NCI-H345 treated with DMSO at 0.1 percent for 48 hours (cell line): ENCODE measurements around the gene SIAH3.
"Not testable (repeated sequence)": the region's sequence is repeated elsewhere in the genome, so short reads cannot be mapped to it uniquely, and the experiment has no call there.

Experiments used
- DNase-seq: peaks from one replicate; lab custom pipeline; 2025; ENCODE audit not compliant: unreplicated experiment; lab: John Stamatoyannopoulos, UW

The SIAH3 gene

DNA sequence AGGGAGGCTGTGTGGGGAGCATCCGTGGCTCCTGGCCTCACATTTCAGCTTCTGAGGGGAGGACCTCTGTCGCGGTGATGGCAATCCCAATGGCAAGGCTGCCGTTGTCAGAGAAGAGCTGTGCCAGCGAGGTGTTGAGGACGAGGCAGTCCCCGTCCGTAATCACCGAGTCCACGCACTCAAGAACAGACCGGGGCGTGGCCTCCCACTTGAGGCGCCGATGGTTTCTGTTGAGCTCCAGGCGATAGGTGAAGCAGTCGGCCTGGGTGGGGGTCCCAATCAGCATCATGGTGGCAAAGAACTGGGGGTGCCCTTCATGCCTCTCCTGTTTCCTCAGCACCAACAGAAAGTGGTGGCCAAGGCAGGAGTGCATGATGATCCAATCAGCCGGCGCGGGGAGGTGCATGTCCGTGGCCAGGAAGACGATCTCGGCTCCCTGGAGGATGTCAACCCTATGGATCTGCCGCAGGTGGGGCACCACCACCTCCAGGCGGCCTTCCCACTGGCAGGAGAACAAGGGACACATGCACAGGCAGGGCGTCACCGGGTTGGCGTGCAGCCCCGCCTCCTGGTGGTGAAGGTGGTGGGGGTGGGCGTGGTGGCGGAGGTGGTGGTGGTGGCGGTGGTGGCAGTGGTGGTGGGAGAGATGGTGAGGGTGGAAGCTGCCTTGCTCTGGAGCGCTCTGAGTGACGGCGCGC lies 68.1 kb downstream of the SIAH3 start:
- DNase-seq = no peak

DNA sequence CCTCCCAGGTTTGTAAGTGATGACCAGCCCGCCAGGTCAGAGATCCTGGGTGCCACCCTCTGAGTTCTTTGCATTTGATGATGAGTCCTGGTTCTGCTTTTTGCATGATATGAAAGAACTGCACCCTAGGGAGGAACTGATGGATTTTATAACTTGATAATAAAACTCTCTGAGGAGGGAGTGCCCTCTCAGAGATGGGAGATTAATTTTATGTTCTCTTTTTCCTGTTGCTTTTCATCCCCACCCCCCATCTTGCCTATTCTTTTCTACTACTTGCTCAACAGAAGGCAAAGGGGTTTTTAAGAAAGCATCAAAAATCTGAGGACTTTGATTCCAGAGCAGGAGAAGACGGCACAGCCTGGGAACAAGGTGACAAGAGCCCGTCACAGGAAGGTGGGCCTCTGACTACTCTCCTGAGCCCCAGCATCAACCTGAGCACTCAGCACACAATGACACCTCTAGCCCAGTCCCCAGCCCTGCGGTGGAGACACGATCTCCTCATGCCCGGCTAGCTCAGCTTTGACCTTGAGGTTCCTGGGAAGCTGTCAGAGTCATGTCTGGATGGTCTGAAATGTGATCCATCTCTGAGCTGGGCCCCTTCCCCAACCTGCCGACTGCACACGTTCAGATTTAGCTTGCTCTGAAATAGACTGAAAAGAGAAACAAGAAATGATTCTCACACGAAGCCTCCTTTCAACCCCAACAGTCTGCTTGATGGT lies 69.1 kb downstream of the SIAH3 start:
- no peak for DNase-seq

DNA sequence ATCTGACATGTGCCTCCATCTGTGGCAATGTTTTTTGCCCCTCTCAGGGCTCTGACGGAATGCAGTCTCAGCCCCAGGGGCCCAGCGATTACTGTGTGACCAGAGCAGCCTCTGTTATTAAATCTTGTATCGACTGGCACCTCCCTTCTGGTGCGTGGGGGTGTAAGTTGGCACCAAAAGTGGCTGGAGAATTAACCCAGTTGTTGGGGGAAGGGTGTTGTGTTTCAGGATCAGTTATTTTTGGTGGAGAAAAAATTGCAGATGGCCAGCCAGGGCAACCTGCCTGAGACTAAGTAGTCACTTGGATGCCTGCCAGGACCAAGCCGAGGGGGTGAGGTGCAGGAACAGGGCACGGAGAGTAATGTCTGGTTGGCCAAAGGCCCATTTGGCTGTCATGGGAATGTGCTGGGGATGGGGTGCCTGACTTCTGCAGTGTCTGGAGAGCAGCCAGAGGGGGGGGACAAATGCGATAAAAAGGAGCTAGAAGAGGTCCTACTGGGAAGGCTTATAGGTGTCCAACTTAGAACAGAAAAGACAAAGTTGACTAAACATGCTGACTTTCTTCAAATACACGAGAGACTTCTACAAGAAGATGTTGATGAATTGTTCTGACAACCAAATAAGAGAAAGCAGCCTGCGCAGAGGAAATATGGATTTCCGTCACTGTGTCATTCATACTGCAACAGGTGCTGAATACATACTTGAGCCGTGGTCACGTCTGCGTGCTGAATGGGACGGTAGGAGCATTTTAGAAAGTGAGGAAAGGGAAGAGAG lies 69.8 kb downstream of the SIAH3 start:
- DNase-seq = peak; percentile 60

DNA sequence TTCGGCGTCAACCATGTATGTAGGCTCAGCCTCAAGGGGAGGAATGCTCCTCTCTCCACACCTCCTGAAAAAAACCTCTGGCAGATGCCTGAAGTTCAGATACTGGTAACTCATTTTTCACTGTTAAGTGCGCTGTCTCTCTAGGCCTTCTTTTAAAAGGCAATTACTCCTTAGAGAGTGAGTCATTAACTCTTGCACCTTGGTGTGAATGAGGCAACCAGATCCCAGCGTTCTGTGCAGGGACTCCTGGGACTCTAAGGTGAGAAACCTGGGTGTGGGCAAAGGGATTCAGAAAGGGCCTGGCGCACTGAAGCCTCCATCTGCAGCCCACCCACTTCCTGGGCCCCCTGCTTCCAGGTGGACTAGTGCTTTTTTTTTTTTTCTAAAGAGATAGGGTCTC lies 71.7 kb downstream of the SIAH3 start:
- DNase-seq = no peak

DNA sequence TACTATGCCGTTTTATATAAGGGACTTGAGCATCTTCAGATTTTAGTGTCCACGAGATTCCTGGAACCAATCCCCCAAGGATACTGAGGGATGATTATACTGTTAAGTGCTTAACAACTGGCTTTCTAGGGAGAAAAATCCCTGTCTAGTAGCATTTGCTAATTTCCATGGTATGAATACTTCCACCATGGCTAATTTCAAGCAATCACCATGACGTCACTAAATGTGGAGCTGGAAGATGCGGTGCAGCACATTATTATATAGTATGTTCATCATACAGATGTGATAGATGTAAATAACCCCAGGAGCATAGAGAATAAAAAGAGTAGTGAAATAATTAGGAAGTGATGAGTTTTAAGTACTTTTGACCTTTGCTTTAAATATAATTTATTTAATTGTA lies 72.7 kb downstream of the SIAH3 start:
- DNase-seq = no peak

DNA sequence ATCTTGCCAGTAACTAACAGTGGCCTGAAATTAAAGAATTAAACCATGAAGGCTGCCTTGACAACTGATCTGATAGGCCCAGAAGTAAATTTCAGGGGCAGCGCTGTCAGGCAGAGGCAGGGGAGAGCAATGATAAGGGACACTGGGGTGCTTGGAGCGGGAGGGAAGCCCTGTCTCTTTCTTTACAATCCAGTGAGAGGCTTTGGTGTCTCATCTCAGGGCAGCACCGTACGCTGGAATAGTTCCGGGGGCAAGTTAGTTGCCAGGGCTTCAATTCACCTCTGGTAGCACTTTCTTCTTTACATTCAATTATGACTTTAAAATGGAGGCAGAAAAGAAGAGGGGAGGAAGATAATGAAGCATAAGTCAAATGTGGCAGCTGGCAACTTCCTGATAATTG lies 74.8 kb downstream of the SIAH3 start:
- DNase-seq = no peak

DNA sequence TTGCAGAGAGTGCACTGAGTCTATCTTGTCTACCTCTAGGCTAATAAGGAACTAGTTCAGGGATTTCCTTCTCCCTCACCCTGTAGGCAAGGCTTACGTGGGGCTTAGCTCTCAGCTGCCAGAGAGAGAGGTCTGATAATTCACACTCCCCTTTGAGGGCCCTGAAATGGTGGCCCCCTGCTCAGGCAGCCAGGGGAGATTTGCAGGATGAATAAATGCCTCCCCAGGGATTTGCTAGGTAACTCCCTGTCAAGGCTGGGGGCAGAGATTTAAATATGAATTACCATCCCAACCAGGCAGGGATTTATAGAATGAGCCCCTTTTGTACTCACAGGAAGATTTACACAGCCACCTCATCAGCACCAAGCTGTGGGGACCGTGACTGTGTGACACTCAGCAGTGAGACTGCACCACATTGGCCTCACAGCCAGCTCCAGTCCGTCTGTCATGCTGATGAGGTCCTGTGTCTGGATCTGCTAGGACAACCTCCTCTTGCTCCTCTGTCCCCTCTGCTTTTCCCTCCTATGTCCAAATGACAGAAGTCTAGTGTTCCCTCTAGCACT lies 76.1 kb downstream of the SIAH3 start:
- no peak for DNase-seq

DNA sequence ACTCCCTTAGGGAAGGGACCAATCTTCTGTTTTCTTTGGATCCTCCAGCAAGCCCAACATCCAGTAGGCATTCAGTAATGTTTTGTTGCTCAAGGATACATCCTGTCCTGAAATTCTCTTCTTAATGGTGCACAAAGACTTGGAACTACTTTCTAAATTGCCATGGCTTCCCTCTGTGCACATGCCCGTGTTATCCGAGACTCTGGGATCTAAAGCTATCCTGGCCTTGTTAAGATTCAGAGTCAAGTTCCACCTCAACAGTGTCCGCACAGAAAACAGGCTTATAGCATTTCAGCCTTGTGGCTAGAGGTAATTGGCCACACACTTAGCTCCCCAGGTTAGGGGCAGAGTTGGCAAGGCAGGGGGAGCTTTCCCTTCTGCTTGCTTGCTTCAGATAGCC lies 77.6 kb downstream of the SIAH3 start:
- no peak for DNase-seq

DNA sequence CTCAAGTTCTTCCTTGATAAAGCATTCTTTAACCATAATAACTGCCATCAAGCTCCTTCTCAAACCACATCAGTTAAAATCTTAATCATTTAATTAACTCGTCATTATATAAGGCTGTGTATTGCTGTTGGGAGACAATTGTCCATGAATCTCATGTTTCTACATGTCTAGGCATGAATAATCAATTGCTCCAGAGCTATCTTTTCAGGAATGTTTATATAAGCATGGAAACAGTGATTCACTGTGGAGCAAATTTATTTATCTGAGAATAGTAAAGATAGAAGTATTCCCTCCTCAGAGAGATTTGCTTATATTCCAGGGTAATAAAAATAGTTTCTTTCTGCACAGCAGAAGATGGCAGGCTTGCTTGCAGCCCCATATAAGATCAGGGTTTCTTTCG lies 78.3 kb downstream of the SIAH3 start:
- DNase-seq = no peak

DNA sequence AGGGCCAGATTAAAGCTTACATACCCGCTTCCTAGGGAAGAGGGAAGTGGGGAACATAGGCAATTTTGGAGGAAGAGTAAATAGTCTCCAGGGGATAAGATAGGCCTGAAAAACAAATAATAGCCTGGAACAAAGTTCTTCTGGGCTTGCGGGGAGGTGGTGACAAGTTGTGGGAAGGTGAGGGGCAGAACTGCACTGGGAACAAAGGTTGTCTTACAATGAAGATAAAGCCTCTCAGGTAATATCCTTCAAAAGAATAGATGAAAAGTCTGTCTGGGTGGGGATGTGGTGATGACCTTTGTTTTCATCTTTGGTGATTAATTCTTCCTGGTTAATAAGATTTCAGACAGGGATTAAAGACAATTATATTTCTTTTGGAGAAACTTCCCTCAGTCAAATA lies 80.7 kb downstream of the SIAH3 start:
- DNase-seq = no peak

DNA sequence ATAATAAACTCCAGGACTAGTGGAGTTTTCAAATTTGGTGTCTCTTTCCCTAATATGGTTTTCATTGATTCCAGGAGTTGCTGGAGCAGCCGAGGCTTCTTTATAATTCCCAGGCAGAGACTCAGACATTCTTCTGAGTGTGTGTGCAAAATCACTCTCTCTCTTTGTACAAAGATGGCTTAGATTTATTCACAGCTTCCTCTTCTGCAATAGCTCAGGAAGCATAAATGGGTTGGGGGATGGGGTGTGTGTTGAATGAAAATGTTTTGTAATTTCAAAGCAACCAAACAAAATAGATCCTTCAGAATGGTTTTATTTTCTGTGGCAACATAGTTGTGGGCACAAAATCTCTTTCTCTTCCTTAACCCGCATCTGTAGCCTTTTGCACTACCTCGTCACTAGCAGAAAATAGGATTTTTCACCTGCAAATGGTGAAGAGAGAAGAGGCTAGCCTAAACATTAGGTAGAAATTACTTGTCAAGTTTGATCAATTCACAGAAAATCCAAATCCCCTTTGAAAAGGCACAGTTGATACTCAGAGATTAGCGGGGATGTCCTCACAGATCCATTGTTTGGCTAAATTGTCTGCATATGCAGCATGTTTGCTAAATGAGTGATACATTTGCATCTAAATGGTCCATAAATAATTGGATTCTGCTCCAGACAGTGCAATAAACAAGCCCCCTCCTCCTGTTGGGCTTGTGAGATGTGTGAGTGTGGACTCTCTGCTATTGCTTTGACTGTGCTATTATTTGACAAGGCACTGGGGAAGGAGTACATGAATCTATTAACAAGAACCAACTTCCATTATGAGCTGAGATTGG lies 82.7 kb downstream of the SIAH3 start:
- DNase-seq = no peak

DNA sequence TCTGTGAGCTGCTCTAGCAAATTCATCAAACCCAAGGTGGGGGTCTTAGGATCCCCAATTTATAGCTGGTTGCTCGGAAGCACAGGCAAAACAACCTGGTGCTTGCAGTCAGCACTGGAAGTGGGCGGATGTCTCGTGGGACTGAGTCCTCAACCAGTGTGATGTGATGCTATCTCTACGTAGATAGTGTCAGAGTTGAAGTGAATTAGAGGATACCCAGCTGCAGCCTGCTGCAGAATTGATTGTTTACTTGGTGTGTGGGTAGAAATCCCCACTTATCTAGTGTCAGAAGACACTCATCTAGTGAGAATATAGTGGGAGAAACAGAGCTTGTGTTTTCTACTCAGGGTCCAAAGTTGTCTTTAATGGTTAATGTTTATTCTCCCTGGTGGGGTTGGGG lies 86.1 kb downstream of the SIAH3 start:
- no peak for DNase-seq

DNA sequence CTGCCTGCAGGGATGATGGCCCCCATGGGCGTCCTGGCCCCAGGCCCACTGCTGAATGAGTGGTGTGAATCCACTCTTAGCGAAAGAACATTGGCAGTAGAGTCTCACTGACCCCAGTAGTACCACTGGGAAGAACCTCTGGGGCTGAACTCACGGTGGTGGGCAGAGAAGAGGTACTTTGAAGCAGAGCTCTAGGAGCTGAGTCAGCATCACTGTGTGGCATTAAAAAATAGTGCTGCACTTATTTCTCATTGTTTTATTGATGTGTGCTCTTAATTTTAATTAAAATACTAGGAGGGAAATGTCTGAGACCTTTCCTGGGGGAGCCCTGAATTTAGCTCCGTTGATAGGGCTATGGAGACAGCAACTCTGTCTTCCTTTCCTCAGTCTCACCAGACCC lies 88.1 kb downstream of the SIAH3 start:
- no peak for DNase-seq

DNA sequence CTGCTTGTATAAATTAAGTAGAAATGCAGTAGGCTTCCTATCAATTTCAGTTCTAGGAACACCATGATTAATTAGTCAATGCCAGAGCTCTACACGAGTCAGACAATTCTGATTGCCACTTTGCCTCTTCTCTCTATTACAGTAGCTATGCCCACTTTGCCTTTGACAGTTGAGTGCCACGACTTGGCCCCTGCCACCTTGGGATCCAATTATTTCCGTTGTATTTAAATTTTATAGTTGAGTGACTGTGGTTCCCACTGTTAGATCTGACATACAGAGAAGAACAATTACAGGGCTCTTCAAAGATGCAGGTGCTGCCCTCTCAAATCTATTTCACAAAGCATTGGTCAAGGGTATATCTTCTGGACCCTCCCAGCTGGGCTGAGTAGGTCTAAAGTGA lies 94.0 kb downstream of the SIAH3 start:
- not testable (repeated sequence) for DNase-seq

DNA sequence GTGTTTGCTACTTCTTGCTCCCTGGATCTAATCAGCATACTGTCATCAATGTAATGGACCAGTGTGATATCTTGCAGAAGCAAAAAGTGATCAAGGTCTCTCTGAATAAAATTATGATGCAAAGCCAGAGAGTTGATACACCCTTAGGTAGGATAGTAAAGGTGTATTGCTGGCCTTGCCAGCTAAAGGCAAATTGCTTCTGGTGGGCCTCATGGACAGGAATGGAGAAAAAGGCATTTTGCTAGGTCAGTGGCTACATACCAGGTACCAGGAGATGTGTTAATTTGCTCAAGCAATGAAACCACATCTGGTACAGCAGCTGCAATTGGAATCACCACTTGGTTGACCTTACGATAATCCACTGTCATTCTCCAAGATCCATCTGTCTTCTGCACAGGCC lies 95.1 kb downstream of the SIAH3 start:
- not testable (repeated sequence) for DNase-seq

DNA sequence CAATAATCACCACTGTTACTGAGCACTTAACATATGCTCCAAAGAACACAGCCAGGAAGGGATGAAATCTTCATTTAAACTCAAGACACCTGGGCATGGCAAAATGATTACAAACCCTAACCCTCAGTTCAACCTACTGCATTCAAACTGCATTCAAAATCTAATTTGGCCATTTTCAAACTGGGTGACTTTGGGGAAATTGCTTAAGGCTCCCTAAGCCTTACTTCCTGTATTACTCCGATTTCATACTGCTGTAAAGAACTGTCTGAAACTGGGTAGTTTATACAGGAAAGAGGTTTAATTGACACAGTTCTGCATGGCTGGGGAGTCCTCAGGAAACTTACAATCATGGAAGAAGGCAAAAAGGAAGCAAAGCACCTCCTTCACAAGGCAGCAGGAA lies 99.0 kb downstream of the SIAH3 start:
- no peak for DNase-seq

DNA sequence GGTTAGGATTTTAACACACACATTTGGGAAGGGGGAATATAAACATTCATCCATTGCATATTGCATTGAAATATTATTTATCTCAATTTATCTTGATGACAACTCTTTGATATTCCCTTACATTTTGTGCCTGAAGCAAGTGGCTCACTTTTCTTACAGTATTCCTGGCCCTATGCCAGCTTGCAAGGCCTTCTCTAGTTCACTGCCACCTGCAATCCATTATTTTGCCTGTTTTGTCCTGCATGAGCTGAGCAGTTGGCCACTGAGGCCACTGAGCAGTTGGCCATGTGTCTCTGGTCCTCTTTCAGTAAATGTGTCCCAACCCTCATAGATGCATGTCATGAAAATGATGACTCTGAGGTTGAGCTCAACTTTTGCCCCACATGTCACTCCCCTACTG lies 99.7 kb downstream of the SIAH3 start:
- no peak for DNase-seq

DNA sequence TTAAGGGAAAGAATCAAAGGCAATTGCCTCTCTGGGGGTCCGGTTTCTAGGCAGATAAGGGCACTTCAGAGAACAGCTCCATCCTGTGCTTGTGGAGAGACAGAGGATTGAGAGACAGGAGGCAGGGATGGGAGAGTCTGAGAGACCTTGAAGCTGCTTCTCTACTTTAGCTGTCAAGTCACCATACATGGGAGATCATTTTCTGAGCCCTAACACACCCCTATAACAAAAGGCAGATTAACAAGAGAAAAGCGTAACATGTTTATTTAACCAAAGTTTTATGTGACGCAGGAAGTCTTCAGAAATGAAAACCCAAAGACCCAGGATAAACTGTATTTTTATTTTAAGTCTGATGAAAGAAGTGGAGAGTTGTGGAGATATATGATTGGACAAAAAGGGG lies 101.0 kb downstream of the SIAH3 start:
- no peak for DNase-seq

DNA sequence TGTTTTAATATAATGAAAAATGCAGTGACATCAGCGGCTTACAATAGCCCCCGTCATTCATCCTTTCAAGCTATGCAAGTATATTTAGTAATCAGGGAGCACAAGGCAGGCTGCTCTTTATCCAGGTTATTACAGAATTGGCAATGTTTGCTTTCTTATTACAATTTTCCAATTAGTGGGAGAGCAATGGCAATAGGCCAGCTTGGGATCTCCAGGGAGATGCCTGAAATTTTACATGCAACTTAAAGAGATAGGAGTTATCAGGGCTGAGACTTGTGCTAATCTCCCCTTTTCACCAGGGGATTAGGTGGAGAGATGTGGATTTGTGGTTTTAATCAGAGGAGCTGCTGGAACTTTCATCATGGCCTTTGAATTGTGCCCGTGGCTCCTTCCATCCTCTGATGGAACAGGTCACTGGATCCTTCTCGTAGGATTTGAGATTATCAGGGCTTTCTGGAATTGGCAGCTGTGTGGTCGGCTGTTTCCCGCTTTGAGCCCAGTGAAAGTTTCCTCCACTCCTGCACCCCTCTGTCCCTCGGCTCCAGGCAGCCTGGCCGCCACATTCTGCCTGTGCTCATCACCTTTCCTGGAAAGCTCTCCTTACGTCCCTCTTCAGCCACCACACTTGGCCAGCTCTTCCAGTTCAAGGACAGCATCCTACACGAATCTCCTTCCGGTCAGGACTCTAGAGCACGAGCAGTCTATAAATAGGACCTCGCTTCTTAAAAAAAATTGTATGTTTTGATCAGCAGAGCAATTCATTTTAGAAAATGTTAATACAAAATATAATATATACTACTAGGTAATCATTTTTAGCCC lies 102.4 kb downstream of the SIAH3 start:
- no peak for DNase-seq

DNA sequence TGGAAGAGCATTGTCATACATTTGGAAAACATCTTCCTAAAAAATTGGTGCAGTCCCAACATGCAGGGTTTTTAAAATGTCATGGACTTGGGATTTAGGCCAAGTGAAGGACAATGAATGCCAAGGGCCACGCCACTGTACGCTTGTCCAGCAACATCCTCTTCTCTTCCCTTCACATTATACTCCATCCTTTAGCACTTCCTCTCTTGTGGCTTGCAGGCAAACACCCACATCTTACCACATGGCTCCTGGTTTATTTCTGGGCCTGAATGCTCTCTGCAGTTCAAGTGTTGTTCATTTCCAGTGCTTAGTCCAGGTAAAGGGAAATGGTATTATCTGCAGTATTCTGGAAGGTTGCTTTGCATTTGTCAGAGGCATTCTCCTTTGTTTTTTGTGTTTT lies 104.5 kb downstream of the SIAH3 start:
- no peak for DNase-seq
